HG03442 (cell line): ENCODE data around the gene STK11IP.
"Not testable (repeated sequence)": the region's sequence is repeated elsewhere in the genome, so short reads cannot be mapped to it uniquely, and the experiment has no call there.

Source experiments
- ATAC-seq: cut with Tn5 transposase; IDR thresholded peaks from one replicate; pipeline ENCODE4 v1.9.1; 2021; ENCODE audit warnings: mild to moderate bottlenecking, moderate library complexity; ENCODE audit not compliant: unreplicated experiment

The STK11IP gene

GRCh38 chr2:219644801-219645480, 47.3 kb downstream of the STK11IP start:
- no peak for ATAC-seq

- no peak for ATAC-seq
These were observed 48.2 kb downstream of the STK11IP start for GRCh38 chr2:219645631-219646527.

- no peak for ATAC-seq
These were observed 50.5 kb downstream of the STK11IP start for GRCh38 chr2:219648176-219648575.

GRCh38 chr2:219648963-219649362, 51.3 kb downstream of the STK11IP start:
- ATAC-seq, result no peak

GRCh38 chr2:219650426-219651248, 53.0 kb downstream of the STK11IP start:
- ATAC-seq, result no peak

- not testable (repeated sequence) for ATAC-seq
These were observed 54.0 kb downstream of the STK11IP start for GRCh38 chr2:219651656-219652055.

- ATAC-seq, result no peak
These were observed 58.9 kb downstream of the STK11IP start for GRCh38 chr2:219656526-219656925.

GRCh38 chr2:219658196-219658846, 60.7 kb downstream of the STK11IP start:
- no peak for ATAC-seq

GRCh38 chr2:219658874-219659273, 61.2 kb downstream of the STK11IP start:
- no peak for ATAC-seq

- peak; percentile 97 for ATAC-seq
These were observed 63.7 kb downstream of the STK11IP start for GRCh38 chr2:219661197-219661954.

- no peak for ATAC-seq
These were observed 64.3 kb downstream of the STK11IP start for GRCh38 chr2:219661955-219662395.

- no peak for ATAC-seq
These were observed 64.9 kb downstream of the STK11IP start for GRCh38 chr2:219662566-219662965.

GRCh38 chr2:219663116-219663762, 65.6 kb downstream of the STK11IP start:
- no peak for ATAC-seq

- no peak for ATAC-seq
These were observed 66.4 kb downstream of the STK11IP start for GRCh38 chr2:219664041-219664440.

- ATAC-seq, result no peak
These were observed 67.3 kb downstream of the STK11IP start for GRCh38 chr2:219664944-219665343.

GRCh38 chr2:219665926-219666325, 68.3 kb downstream of the STK11IP start:
- no peak for ATAC-seq
